Measurements from ENCODE around the gene TMEM11. TPM values are rescaled to one million over a fixed set of nuclear protein-coding genes. Genes with fewer than 3 reads are reported as not detected.

TMEM11 gene
- total RNA-seq, 1 experiment from 2014 or later = 32.5 TPM

DNA sequence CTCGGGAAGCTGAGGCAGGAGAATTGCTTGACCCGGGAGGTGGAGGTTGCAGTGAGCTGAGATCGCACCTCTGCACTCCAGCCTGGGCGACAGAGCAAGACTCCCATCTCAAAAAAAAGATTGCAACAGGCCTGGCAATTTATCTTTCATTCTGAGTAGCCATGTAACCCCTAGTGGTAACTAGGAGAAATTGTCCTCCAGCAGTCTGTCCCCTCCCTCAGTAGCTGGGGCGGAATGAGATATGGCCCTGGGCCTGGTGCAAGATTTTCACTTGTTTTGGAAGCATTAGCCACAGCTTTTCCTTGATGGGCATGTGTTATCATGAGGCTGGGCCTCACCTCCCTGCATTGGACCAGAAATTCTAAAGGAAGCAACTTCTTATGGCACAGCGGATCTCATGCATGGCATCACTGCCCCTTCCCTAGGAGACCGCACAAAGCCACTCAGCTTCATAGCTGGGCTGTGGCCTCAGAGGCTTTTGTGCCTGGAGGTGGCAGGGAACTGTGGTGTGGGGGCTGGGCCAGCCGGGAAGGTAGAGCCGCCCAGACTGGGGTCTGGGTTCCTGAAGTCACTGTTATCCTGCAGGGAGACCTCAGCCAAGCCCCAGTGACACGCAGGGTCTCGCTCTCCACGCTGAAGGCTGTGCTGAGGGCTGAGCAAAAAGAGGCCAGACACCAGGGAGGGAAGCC is 25.9 kb upstream of the TMEM11 start:
- H3K27ac ChIP-seq (ENCODE audit: insufficient read length, low read depth, low read length) = no peak overlapping the region

More for the DNA sequence above, 25.9 kb upstream of the TMEM11 start:
- Histone ChIP-seq H3K23me2 (ENCODE audit: insufficient read length, low read depth, low read length, poor library complexity, severe bottlenecking) (no peaks in the 10 kb centered on the region), H3K79me2 (ENCODE audit: insufficient read depth, low read length) (no peaks in the 10 kb centered on the region), H3K4me2 (ENCODE audit: insufficient read depth, insufficient read length, low read length) (no peak overlapping the region), H2AFZ (ENCODE audit: low read length) (no peak overlapping the region), H2BK15ac (ENCODE audit: low read depth, low read length) (no peak overlapping the region), H3K27me3 (ENCODE audit: insufficient read depth, low read length) (no peaks in the 10 kb centered on the region), H3T11ph (ENCODE audit: low read length) (no peak overlapping the region), H3K4ac (ENCODE audit: low read depth, low read length) (no peak overlapping the region), H2AK5ac (ENCODE audit: insufficient read length, low read length) (no peak overlapping the region), H3K56ac (ENCODE audit: insufficient read length, low read depth, low read length) (no peak overlapping the region), H3K9ac (ENCODE audit: extremely low read depth, insufficient read length, low read length) (no peak overlapping the region), H2BK120ac (ENCODE audit: low read depth, low read length, poor library complexity, severe bottlenecking) (no peak overlapping the region), H3K79me1 (ENCODE audit: insufficient read depth, low read depth, low read length, poor library complexity, severe bottlenecking) (no peaks in the 10 kb centered on the region), H3K9me3 (ENCODE audit: control insufficient read depth, low read depth, low read length) (no peaks in the 10 kb centered on the region), H2BK12ac (ENCODE audit: insufficient read length, low read depth, low read length) (no peak overlapping the region), H2BK5ac (ENCODE audit: insufficient read length, low read length) (no peak overlapping the region), H4K5ac (ENCODE audit: insufficient read length, low read depth, low read length) (no peak overlapping the region), H3K4me1 (ENCODE audit: insufficient read depth, low read length) (no peaks in the 10 kb centered on the region; the same call in 1 of the 2 replicates), H4K8ac (replicated peaks; ENCODE audit: insufficient read length, low read depth, low read length) (no peak overlapping the region), H4K20me1 (ENCODE audit: control insufficient read depth, insufficient read depth, insufficient read length) (no peaks in the 10 kb centered on the region), H2BK20ac (ENCODE audit: low read depth, low read length, poor library complexity, severe bottlenecking) (no peak overlapping the region), H3K18ac (ENCODE audit: insufficient read length, low read depth, low read length) (no peak overlapping the region), H3K14ac (ENCODE audit: insufficient read depth, low read length) (no peak overlapping the region; the same call in 1 of the 2 replicates), H3K23ac (ENCODE audit: insufficient read length, low read depth, low read length) (no peak overlapping the region), H4K91ac (ENCODE audit: insufficient read length, low read depth, low read length) (no peak overlapping the region)
- no CpG with 5 or more reads among the region's 12 CpGs for whole genome bisulfite sequencing (ENCODE audit: extremely low coverage, insufficient read length, low lambda C conversion rate)
- DNase-seq = peak; percentile 76
- peak; percentile 69 for TF ChIP-seq CTCF (conservative IDR thresholded peaks at IDR 0.05)
- Mint-ChIP-seq H3K27me3 (ENCODE audit: low read depth) (peaks cover 5% of the 10 kb centered on the region; the same call in 1 of the 2 replicates), H3K9me3 (no peaks in the 10 kb centered on the region), H3K4me1 (peaks cover 13 to 33% of the 10 kb centered on the region in 2 experiments), H3K4me3 (peak overlapping the region in 1 of 2 experiments; percentile 61; a peak in 1 of 5 replicates), H3K27ac (peak overlapping the region; percentile 42 to 85 (median 74); a peak in 3 of 7 replicates), H3K36me3 (ENCODE audit: insufficient read depth in 1 of 3, low read depth in 3 of 3) (no peaks in the 10 kb centered on the region)
